Thyroid gland (tissue), 4 donors: ENCODE results near the gene SND1. TPM values are rescaled to one million over a fixed set of nuclear protein-coding genes. Genes with fewer than 3 reads are reported as not detected.

Experiments used
- DNase-seq, 2 donors: peaks; one replicate each; pipeline ENCODE4 v3.0.0-alpha.2; 2019
- H3K27ac ChIP-seq, 3 donors: fragments of 200-600 bp; sonication (generic); 1 replicate in 2 of 3; 2 replicates in 1 of 3; pipeline ENCODE4 v1.5.1; 2016 to 2019; ENCODE audit warnings: mild to moderate bottlenecking in 1 of 3, moderate library complexity in 1 of 3
- H3K27me3 ChIP-seq: fragments of 200-600 bp; sonication (generic); one replicate; pipeline ENCODE4 v1.5.1; 2019
- H3K36me3 ChIP-seq, 2 donors: fragments of 200-600 bp; sonication (generic); one replicate each; pipeline ENCODE4 v1.5.1; 2016 to 2019
- H3K4me1 ChIP-seq, 2 donors: fragments of 200-600 bp; sonication (generic); one replicate each; pipeline ENCODE4 v1.5.1; 2017 to 2019
- H3K4me3 ChIP-seq, 3 donors: fragments of 200-600 bp; sonication (generic); replicated peaks in 1 of 3; 1 replicate in 2 of 3; 2 replicates in 1 of 3; pipeline ENCODE4 v1.5.1; 2016; ENCODE audit warnings: mild to moderate bottlenecking in 1 of 3
- H3K9me3 ChIP-seq: fragments of 200-600 bp; sonication (generic); one replicate; pipeline ENCODE4 v1.5.1; 2017
- POLR2A ChIP-seq, 2 donors: fragments of 450-650 bp; IDR thresholded peaks; one replicate each; pipeline ENCODE4 v1.6.1; 2017; ENCODE audit warnings: antibody characterized with exemption in 2 of 2, mild to moderate bottlenecking in 2 of 2, moderate library complexity in 1 of 2
- WGBS, 2 donors: methylation state at CpG; one replicate each; pipeline ENCODE4 v1.1.5; 2017; 5-methylcytosine and 5-hydroxymethylcytosine counted together
- intact Hi-C: fragments of 100-400 bp; cut with DNase I; formaldehyde crosslinking; loops from one replicate; pipeline ENCODE4 v1.15.1; 2023
- total RNA-seq, 4 donors: library from RNA; depleted of rRNA; stranded (reverse); fragments of >200 nt; gene quantifications; one replicate each; pipeline ENCODE4 v1.2.3, GENCODE V29; 2016
- TF ChIP-seq, protein P1 (sequence below), 6 experiments: fragments of 200-600 bp in 3 of 6; fragments of 450-650 bp in 3 of 6; sonication (generic) in 3 of 6; IDR thresholded peaks; one replicate each; pipeline ENCODE4 v1.5.1; 2016 to 2019; ENCODE audit warnings: antibody characterized with exemption in 6 of 6, mild to moderate bottlenecking in 2 of 6, inconsistent platforms in 1 of 6, moderate library complexity in 1 of 6

SND1 gene
- total RNA-seq, 4 donors from 2014 or later: 126 to 167 (median 144) TPM

DNA sequence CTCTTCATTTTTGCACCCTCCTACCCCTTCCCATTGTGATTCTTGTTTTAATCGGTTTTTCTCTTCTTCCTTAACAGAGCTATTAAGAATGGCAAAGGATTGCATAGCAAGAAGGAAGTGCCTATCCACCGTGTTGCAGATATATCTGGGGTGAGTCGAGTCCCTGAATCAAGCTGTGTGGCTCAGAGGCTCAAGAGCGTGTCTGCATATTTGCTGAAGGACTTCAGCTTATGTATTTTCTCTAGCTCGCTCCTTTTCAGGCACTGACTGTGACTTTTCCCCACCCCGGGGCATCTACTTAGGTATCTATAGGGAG is 252.6 kb downstream of the SND1 start:
- intact Hi-C loops: no loop called here
- no peak for DNase-seq
- TF ChIP-seq, protein P1, sequence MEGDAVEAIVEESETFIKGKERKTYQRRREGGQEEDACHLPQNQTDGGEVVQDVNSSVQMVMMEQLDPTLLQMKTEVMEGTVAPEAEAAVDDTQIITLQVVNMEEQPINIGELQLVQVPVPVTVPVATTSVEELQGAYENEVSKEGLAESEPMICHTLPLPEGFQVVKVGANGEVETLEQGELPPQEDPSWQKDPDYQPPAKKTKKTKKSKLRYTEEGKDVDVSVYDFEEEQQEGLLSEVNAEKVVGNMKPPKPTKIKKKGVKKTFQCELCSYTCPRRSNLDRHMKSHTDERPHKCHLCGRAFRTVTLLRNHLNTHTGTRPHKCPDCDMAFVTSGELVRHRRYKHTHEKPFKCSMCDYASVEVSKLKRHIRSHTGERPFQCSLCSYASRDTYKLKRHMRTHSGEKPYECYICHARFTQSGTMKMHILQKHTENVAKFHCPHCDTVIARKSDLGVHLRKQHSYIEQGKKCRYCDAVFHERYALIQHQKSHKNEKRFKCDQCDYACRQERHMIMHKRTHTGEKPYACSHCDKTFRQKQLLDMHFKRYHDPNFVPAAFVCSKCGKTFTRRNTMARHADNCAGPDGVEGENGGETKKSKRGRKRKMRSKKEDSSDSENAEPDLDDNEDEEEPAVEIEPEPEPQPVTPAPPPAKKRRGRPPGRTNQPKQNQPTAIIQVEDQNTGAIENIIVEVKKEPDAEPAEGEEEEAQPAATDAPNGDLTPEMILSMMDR (IDR thresholded peaks at IDR 0.05): no peak
- no peak for TF ChIP-seq POLR2A (IDR thresholded peaks at IDR 0.05)
- Histone ChIP-seq H3K9me3 (no peaks in the 10 kb centered on the region), H3K4me1 (peaks cover 11 to 13% of the 10 kb centered on the region in 2 donors), H3K4me3 (no peak overlapping the region), H3K36me3 (no peaks in the 10 kb centered on the region), H3K27me3 (no peaks in the 10 kb centered on the region), H3K27ac (no peak overlapping the region)
- 61 to 67% methylated on average over 6 of the region's 6 CpGs for WGBS, 2 donors

DNA sequence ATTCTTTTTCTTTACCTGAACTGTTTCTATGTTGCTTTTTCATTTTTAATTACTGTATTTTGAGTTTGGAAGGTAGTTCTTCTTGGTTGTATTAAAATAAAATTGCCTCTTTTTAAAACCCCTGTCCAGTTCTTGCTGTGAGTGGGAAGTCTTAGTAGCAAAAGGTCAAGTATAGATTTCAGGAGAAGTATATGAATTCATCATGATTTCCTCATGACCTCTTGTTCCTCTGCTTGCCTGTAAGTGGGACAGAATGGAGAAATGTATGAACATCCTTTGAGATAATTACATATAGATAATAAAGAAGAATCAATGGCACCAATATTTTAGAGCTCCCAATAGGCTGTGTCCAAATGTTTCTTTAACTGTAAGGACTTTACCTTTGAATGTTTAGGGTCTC is 253.0 kb downstream of the SND1 start:
- no peaks in the 10 kb centered on the region for H3K36me3 ChIP-seq
- H3K27ac ChIP-seq: no peak overlapping the region
- intact Hi-C loops: no loop called here
- no peaks in the 10 kb centered on the region for H3K27me3 ChIP-seq
- H3K4me3 ChIP-seq: no peak overlapping the region
- TF ChIP-seq POLR2A (IDR thresholded peaks at IDR 0.05): no peak
- TF ChIP-seq, protein P1 (IDR thresholded peaks at IDR 0.05): no peak
- H3K9me3 ChIP-seq: no peaks in the 10 kb centered on the region
- DNase-seq: no peak
- H3K4me1 ChIP-seq: peaks cover 11 to 13% of the 10 kb centered on the region in 2 donors

DNA sequence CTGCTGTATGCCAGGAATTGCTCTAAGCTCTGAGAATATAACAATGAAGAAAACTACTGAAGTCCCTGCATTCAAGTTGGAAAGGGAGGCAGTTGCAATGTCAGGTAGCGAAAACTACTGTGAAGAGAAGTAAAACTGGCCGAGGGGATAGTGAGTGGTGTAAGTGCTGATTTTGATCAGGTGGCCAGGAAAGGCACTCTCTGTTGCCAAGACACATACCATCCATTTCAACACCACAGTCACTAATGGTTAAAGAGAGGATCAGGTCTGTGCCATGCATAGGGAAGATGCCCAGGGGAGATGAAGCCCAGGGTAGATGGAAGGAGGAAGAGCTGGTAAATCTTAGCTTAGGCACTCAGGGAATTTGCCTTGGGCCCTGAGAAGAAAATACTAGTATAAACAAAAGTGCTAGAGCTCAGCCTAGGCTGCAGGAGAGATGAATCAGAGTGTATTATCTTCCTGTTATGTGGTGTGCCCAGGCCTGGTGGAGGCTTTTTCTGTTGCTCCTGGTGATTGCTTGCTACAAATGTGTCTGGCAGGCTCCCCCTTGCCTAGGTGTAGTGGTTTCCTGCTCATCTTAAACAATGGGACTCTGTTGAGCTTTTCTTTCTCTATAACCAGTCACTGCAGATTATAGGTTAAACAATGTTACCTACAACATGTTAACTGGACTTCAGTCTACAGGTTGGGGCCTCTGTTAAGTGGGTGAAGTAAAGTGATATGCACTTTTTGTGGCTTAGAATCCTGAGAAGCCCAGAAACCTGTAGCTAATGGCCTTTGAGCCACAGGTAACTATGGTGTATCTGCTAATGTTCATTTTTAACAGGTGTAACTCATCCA is 253.7 kb downstream of the SND1 start:
- H3K27ac ChIP-seq: no peak overlapping the region
- peaks cover 11 to 13% of the 10 kb centered on the region in 2 donors for H3K4me1 ChIP-seq
- no peak for DNase-seq
- WGBS, 2 donors: 93 to 95% methylated on average over 2 of the region's 2 CpGs
- no peaks in the 10 kb centered on the region for H3K36me3 ChIP-seq
- H3K9me3 ChIP-seq: no peaks in the 10 kb centered on the region
- TF ChIP-seq, protein P1 (IDR thresholded peaks at IDR 0.05): no peak
- TF ChIP-seq POLR2A (IDR thresholded peaks at IDR 0.05): no peak
- no peak overlapping the region for H3K4me3 ChIP-seq
- H3K27me3 ChIP-seq: no peaks in the 10 kb centered on the region
- intact Hi-C loops: no loop called here

DNA sequence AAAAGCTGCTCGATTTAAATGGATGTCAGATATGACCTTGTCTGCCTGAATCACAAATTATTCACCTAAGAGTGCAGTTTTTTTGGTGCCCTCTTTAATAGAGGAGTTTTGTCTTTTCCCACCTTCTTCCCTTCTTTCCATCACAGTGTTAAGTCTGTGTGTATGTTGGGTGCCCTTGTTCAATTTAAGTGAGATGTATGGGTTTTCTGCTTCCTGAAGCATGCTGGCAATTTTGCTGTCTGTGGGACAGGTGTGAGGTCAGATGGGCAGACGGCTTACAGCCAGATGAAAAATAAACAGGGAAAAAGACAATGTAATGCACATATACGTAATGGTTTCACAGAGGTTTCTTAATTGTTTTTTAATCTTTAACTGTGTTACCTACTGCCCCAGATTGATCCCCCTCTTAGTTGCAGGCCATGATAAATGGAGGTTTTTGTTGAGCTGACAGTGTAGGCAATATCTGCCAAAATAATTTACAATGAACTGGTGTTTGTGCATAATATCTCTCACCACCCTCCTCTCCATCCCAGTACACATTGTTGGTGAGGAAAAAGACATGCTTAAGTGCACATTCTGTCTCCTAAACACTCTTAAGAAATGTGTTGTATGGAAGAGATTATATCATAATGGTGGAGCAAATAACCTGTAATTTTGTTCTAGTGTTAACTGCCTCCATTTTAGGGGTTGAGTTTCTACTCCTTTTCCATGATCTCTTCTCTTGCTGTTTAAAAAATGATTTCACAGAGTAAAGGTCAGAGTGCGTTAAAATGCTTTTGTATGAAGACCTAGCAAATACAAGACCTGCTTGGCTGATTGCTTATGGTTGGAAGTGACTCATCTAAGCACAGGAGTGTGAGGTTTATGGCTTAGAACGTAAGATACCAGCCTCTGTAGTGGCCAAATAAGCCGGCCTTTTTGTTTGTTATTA is 255.4 kb downstream of the SND1 start:
- no peak overlapping the region for H3K27ac ChIP-seq
- no peaks in the 10 kb centered on the region for H3K27me3 ChIP-seq
- no peaks in the 10 kb centered on the region for H3K36me3 ChIP-seq
- no peak overlapping the region for H3K4me3 ChIP-seq
- no peak for TF ChIP-seq POLR2A (IDR thresholded peaks at IDR 0.05)
- TF ChIP-seq, protein P1 (IDR thresholded peaks at IDR 0.05): no peak
- H3K9me3 ChIP-seq: no peaks in the 10 kb centered on the region
- intact Hi-C loops: no loop called here
- peaks cover 11 to 13% of the 10 kb centered on the region in 2 donors for H3K4me1 ChIP-seq
- WGBS, 2 donors: 93 to 97% methylated on average over 6 of the region's 6 CpGs
- DNase-seq: no peak
